A549 (cell line): ENCODE data around the gene OCSTAMP. TPM values are rescaled to one million over a fixed set of nuclear protein-coding genes. Genes with fewer than 3 reads are reported as not detected.

Experiments used
- ATAC-seq, 2 experiments: fragments of 200-7000 bp in 1 of 2; fragments of >200 bp in 1 of 2; cut with Nextera tagmentation in 1 of 2; cut with Tn5 transposase in 1 of 2; 3 replicates each; pipeline versions ENCODE4 v1.8.0 to v1.9.1; 2018 to 2020; ENCODE audit warnings: mild to moderate bottlenecking in 1 of 2, moderate library complexity in 1 of 2
- CTCF ChIA-PET: fragments of 300-600 bp; sonication (Branson Sonifier 250); formaldehyde crosslinking; extraction: SDS; loops from one replicate; lab custom pipeline; 2021; ENCODE audit warnings: antibody characterized with exemption, inconsistent platforms; lab: Yijun Ruan, JAX
- POLR2A ChIA-PET: fragments of 350-600 bp; formaldehyde crosslinking; extraction: SDS; loops from one replicate; lab custom pipeline; 2021; ENCODE audit warnings: antibody characterized with exemption, inconsistent platforms; lab: Yijun Ruan, JAX
- DNase-seq, 2 experiments: peaks; one replicate each; pipeline versions ENCODE4 v3.0.0 to v3.0.0-alpha.2; 2011 to 2016; ENCODE audit warnings: low read depth in 1 of 2, low spot score in 1 of 2
- FAIRE-seq: peaks from 2 replicates; lab custom pipeline; 2011; peaks lifted over from hg19 to GRCh38; lab: Jason Lieb, UNC
- H3K27ac ChIP-seq, 2 experiments: fragments of >200 bp; sonication (Bioruptor Twin); formaldehyde crosslinking; 3 replicates each; pipeline ENCODE4 v1.5.1; 2016 to 2017
- H3K4me1 ChIP-seq: fragments of >200 bp; sonication (Bioruptor Twin); formaldehyde crosslinking; 3 replicates; pipeline ENCODE4 v1.6.1; 2016
- H3K4me2 ChIP-seq: fragments of >200 bp; sonication (Bioruptor Twin); formaldehyde crosslinking; 3 replicates; pipeline ENCODE4 v1.6.1; 2016
- H3K4me3 ChIP-seq: fragments of >200 bp; sonication (Bioruptor Twin); formaldehyde crosslinking; 3 replicates; pipeline ENCODE4 v1.5.1; 2016
- H3K9me3 ChIP-seq: fragments of >200 bp; sonication (Bioruptor Twin); formaldehyde crosslinking; 3 replicates; pipeline ENCODE4 v1.6.1; 2016
- BHLHE40 ChIP-seq: IDR thresholded peaks from 2 replicates; pipeline ENCODE4 v1.6.1; 2012; ENCODE audit warnings: low read depth, low read length, inconsistent platforms
- CBX8 ChIP-seq: fragments of 200-600 bp; sonication (generic); IDR thresholded peaks from 2 replicates; pipeline ENCODE4 v1.6.1; 2016
- CHD4 ChIP-seq: fragments of 200-600 bp; sonication (generic); IDR thresholded peaks from 2 replicates; pipeline ENCODE4 v1.6.1; 2016; ENCODE audit warnings: antibody characterized with exemption, mild to moderate bottlenecking, borderline replicate concordance
- EHF ChIP-seq: fragments of 250-450 bp; sonication (Bioruptor Pico); IDR thresholded peaks from 2 replicates; pipeline ENCODE4 v1.5.0; 2020; ENCODE audit warnings: mild to moderate bottlenecking
- EHMT2 ChIP-seq: fragments of 200-600 bp; sonication (generic); IDR thresholded peaks from 2 replicates; pipeline ENCODE4 v1.6.1; 2016; ENCODE audit warnings: antibody characterized with exemption, low read depth, mild to moderate bottlenecking, moderate library complexity
- EP300 ChIP-seq, 2 experiments: fragments of >200 bp; sonication (Bioruptor Twin); formaldehyde crosslinking; IDR thresholded peaks; 2 replicates in 1 of 2; 3 replicates in 1 of 2; pipeline ENCODE4 v1.6.1; 2016 to 2017
- GATA3 ChIP-seq: IDR thresholded peaks from 2 replicates; pipeline ENCODE4 v1.6.1; 2012; ENCODE audit warnings: borderline replicate concordance
- HDAC2 ChIP-seq: fragments of 200-600 bp; sonication (generic); IDR thresholded peaks from 2 replicates; pipeline ENCODE4 v1.6.1; 2016
- HEYL ChIP-seq: fragments of 250-450 bp; sonication (Bioruptor Pico); IDR thresholded peaks from 2 replicates; pipeline ENCODE4 v1.8.0; 2021; ENCODE audit warnings: mild to moderate bottlenecking, moderate library complexity
- JUNB ChIP-seq: fragments of >200 bp; sonication (Bioruptor Twin); formaldehyde crosslinking; IDR thresholded peaks from 2 replicates; pipeline ENCODE4 v1.6.1; 2016
- KDM1A ChIP-seq: fragments of 200-600 bp; sonication (generic); IDR thresholded peaks from 2 replicates; pipeline ENCODE4 v1.6.1; 2016; ENCODE audit warnings: low read depth, mild to moderate bottlenecking
- KDM5A ChIP-seq: fragments of 200-600 bp; sonication (generic); IDR thresholded peaks from 2 replicates; pipeline ENCODE4 v1.6.1; 2016; ENCODE audit warnings: antibody characterized with exemption, mild to moderate bottlenecking
- MAFK ChIP-seq: fragments of 450-650 bp; IDR thresholded peaks from 2 replicates; pipeline ENCODE4 v1.6.1; 2014; ENCODE audit not compliant: partially characterized antibody
- NR3C1 ChIP-seq: fragments of >200 bp; sonication (Bioruptor Twin); formaldehyde crosslinking; IDR thresholded peaks from 3 replicates; pipeline ENCODE4 v1.6.1; 2017
- POLR2A ChIP-seq: IDR thresholded peaks from 2 replicates; pipeline ENCODE4 v1.6.1; 2012; ENCODE audit warnings: mild to moderate bottlenecking, low read length
- POLR2AphosphoS2 ChIP-seq: conservative IDR thresholded peaks from 2 replicates; pipeline ENCODE4 v1.6.1; 2012; ENCODE audit warnings: low read length, improper control_type of control experiment, inconsistent platforms
- RAD21 ChIP-seq, 2 experiments: fragments of >200 bp in 1 of 2; sonication (Bioruptor Twin) in 1 of 2; formaldehyde crosslinking in 1 of 2; IDR thresholded peaks in 1 of 2; conservative IDR thresholded peaks in 1 of 2; 2 replicates in 1 of 2; 3 replicates in 1 of 2; pipeline ENCODE4 v1.6.1; 2012 to 2018; ENCODE audit warnings: inconsistent platforms in 1 of 2
- RFX5 ChIP-seq: fragments of 450-650 bp; IDR thresholded peaks from 2 replicates; pipeline ENCODE4 v1.7.1; 2014; ENCODE audit warnings: antibody characterized with exemption, mild to moderate bottlenecking, moderate library complexity
- ZSCAN20 ChIP-seq: fragments of 250-450 bp; sonication (Bioruptor Pico); IDR thresholded peaks from 2 replicates; pipeline ENCODE4 v1.8.0; 2022; ENCODE audit warnings: mild to moderate bottlenecking, moderate library complexity
- WGBS: methylation state at CpG from one replicate; pipeline ENCODE4 v1.1.6; 2017; ENCODE audit errors: missing lambda C conversion rate; 5-methylcytosine and 5-hydroxymethylcytosine counted together
- polyA plus RNA-seq, 4 experiments: library from polyadenylated mRNA; depleted of rRNA in 3 of 4; stranded (reverse); fragments of >200 nt; fragmentation: RNase III in 1 of 4; extraction: RNeasy Plus Mini Kit Qiagen cat#74134 plus additional on column Dnase treatment in 1 of 4; gene quantifications; 2 replicates in 3 of 4; 3 replicates in 1 of 4; pipeline ENCODE4 v1.2.3, GENCODE V29; 2011 to 2017
- TF ChIP-seq, protein P1 (sequence below): fragments of >200 bp; sonication (Bioruptor Twin); formaldehyde crosslinking; IDR thresholded peaks from 3 replicates; pipeline ENCODE4 v1.6.1; 2016
- TF ChIP-seq, protein P2 (sequence below): fragments of >200 bp; sonication (Bioruptor Twin); formaldehyde crosslinking; IDR thresholded peaks from 3 replicates; pipeline ENCODE4 v1.5.1; 2016
- TF ChIP-seq, protein P3 (sequence below): fragments of 150-350 bp; IDR thresholded peaks from 2 replicates; pipeline ENCODE4 v1.6.1; 2014; ENCODE audit warnings: low read depth, mild to moderate bottlenecking, low read length
- TF ChIP-seq, protein P4 (sequence below): fragments of 450-650 bp; IDR thresholded peaks from 2 replicates; pipeline ENCODE4 v1.6.1; 2014; ENCODE audit warnings: antibody characterized with exemption
- TF ChIP-seq, protein P5 (sequence below): fragments of 250-450 bp; sonication (Bioruptor Pico); IDR thresholded peaks from 2 replicates; pipeline ENCODE4 v1.5.0; 2021; ENCODE audit warnings: mild to moderate bottlenecking, moderate library complexity, borderline replicate concordance
- TF ChIP-seq, protein P6 (sequence below): fragments of 250-450 bp; sonication (Bioruptor Pico); IDR thresholded peaks from 2 replicates; pipeline ENCODE4 v1.5.0; 2020; ENCODE audit warnings: low read depth, mild to moderate bottlenecking, moderate library complexity
- TF ChIP-seq, protein P7 (sequence below): fragments of >200 bp; sonication (Bioruptor Twin); formaldehyde crosslinking; IDR thresholded peaks from 2 replicates; pipeline ENCODE4 v1.6.1; 2016

The OCSTAMP gene
- polyA plus RNA-seq, 2 of the 4 experiments (the other 2 are of a cell fraction) = not detected

DNA sequence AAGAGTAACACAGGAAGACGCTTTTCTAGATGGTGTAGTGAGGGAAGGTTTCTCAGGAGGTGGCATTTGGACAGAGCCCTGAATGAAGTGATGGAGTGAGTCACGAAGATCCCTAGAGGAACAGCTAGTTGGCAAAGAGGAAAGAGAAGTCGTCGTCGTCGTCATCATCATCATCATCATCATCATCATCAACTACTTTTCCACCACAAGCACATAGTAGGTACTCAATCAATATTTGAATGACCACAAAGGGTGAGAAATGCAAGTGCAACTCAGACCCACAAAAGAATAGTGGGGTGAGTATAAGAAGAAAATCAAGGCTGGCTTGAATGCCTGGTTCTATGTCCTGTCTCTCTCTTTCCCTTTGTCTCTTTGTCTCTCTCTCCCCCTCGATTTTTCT lies 28.3 kb upstream of the OCSTAMP start:
- ChIA-PET POLR2A (no interaction called here), CTCF (interaction anchor here (1.4 kb wide), 1 partner anchor 16 kb away, joined by 5 read pairs; no protein-coding TSS in a partner anchor)
- TF ChIP-seq, protein P1, sequence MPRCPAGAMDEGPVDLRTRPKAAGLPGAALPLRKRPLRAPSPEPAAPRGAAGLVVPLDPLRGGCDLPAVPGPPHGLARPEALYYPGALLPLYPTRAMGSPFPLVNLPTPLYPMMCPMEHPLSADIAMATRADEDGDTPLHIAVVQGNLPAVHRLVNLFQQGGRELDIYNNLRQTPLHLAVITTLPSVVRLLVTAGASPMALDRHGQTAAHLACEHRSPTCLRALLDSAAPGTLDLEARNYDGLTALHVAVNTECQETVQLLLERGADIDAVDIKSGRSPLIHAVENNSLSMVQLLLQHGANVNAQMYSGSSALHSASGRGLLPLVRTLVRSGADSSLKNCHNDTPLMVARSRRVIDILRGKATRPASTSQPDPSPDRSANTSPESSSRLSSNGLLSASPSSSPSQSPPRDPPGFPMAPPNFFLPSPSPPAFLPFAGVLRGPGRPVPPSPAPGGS = no peak
- TF ChIP-seq MAFK = no peak
- TF ChIP-seq CHD4 = no peak
- no peak for TF ChIP-seq EHF (CRISPR knock-in tag)
- TF ChIP-seq BHLHE40 = no peak
- TF ChIP-seq, protein P2, sequence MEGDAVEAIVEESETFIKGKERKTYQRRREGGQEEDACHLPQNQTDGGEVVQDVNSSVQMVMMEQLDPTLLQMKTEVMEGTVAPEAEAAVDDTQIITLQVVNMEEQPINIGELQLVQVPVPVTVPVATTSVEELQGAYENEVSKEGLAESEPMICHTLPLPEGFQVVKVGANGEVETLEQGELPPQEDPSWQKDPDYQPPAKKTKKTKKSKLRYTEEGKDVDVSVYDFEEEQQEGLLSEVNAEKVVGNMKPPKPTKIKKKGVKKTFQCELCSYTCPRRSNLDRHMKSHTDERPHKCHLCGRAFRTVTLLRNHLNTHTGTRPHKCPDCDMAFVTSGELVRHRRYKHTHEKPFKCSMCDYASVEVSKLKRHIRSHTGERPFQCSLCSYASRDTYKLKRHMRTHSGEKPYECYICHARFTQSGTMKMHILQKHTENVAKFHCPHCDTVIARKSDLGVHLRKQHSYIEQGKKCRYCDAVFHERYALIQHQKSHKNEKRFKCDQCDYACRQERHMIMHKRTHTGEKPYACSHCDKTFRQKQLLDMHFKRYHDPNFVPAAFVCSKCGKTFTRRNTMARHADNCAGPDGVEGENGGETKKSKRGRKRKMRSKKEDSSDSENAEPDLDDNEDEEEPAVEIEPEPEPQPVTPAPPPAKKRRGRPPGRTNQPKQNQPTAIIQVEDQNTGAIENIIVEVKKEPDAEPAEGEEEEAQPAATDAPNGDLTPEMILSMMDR = no peak
- no peak for TF ChIP-seq KDM1A
- no peak for TF ChIP-seq ZSCAN20
- no peak for TF ChIP-seq EHMT2
- no peak for TF ChIP-seq RFX5
- no peak for TF ChIP-seq CBX8
- TF ChIP-seq, protein P3, sequence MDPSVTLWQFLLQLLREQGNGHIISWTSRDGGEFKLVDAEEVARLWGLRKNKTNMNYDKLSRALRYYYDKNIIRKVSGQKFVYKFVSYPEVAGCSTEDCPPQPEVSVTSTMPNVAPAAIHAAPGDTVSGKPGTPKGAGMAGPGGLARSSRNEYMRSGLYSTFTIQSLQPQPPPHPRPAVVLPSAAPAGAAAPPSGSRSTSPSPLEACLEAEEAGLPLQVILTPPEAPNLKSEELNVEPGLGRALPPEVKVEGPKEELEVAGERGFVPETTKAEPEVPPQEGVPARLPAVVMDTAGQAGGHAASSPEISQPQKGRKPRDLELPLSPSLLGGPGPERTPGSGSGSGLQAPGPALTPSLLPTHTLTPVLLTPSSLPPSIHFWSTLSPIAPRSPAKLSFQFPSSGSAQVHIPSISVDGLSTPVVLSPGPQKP = no peak
- no peak for TF ChIP-seq GATA3
- TF ChIP-seq, protein P4, sequence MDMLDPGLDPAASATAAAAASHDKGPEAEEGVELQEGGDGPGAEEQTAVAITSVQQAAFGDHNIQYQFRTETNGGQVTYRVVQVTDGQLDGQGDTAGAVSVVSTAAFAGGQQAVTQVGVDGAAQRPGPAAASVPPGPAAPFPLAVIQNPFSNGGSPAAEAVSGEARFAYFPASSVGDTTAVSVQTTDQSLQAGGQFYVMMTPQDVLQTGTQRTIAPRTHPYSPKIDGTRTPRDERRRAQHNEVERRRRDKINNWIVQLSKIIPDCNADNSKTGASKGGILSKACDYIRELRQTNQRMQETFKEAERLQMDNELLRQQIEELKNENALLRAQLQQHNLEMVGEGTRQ = no peak
- TF ChIP-seq, protein P5, sequence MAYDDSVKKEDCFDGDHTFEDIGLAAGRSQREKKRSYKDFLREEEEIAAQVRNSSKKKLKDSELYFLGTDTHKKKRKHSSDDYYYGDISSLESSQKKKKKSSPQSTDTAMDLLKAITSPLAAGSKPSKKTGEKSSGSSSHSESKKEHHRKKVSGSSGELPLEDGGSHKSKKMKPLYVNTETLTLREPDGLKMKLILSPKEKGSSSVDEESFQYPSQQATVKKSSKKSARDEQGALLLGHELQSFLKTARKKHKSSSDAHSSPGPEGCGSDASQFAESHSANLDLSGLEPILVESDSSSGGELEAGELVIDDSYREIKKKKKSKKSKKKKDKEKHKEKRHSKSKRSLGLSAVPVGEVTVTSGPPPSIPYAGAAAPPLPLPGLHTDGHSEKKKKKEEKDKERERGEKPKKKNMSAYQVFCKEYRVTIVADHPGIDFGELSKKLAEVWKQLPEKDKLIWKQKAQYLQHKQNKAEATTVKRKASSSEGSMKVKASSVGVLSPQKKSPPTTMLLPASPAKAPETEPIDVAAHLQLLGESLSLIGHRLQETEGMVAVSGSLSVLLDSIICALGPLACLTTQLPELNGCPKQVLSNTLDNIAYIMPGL (CRISPR knock-in tag) = no peak
- TF ChIP-seq JUNB = no peak
- TF ChIP-seq HDAC2 = no peak
- no peak for DNase-seq
- no peaks in the 10 kb centered on the region for H3K9me3 ChIP-seq
- H3K4me1 ChIP-seq = no peaks in the 10 kb centered on the region
- ATAC-seq = no peak
- H3K27ac ChIP-seq = no peak overlapping the region
- no peak overlapping the region for H3K4me3 ChIP-seq
- 46% methylated on average over 7 of the region's 7 CpGs for WGBS
- no peak for FAIRE-seq
- H3K4me2 ChIP-seq = no peak overlapping the region

DNA sequence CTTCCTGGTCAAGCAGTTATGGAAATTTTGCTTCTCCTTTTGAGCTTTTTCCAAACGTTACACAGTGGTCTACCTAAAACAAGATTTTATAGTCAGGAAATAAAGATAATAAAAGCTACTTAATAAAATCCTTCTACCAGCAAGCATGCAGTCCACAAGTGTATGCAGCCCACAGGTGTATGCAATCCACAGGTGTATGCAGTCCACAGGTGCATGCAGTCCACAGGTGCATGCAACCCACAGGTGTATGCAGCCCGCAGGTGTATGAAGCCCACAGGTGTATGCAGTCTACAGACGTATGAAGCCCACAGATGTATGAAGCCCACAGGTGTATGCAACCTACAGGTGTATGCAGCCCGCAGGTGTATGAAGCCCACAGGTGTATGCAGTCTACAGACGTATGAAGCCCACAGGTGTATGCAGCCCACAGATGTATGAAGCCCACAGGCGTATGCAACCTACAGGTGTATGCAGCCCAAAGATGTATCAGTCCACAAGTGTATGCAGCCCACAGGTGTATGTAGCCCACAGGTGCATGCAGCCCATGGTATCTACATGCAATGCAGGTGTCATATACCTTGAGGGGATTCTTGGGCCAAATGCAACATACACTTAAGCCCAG lies 26.4 kb upstream of the OCSTAMP start:
- FAIRE-seq = no peak
- POLR2A ChIA-PET = no interaction called here
- no peak overlapping the region for H3K4me2 ChIP-seq

More for the DNA sequence above, 26.4 kb upstream of the OCSTAMP start:
- Histone ChIP-seq H3K27ac (no peak overlapping the region), H3K4me3 (no peak overlapping the region), H3K9me3 (no peaks in the 10 kb centered on the region), H3K4me1 (no peaks in the 10 kb centered on the region)
- CTCF ChIA-PET = interaction anchor here (1.6 to 1.8 kb wide), 2 partner anchors 10 to 18 kb away, joined by 3 to 4 read pairs; no protein-coding TSS in a partner anchor
- no peak for TF ChIP-seq EP300 (IDR thresholded peaks at IDR 0.05)
- TF ChIP-seq POLR2AphosphoS2 = no peak
- no peak for TF ChIP-seq NR3C1
- no peak for TF ChIP-seq POLR2A
- no peak for TF ChIP-seq RAD21 (conservative IDR thresholded peaks at IDR 0.05 in 1 of 2, IDR thresholded peaks at IDR 0.05 in 1 of 2)
- TF ChIP-seq, protein P4 = no peak
- TF ChIP-seq HEYL (CRISPR knock-in tag) = no peak
- TF ChIP-seq, protein P2 = no peak
- TF ChIP-seq, protein P6, sequence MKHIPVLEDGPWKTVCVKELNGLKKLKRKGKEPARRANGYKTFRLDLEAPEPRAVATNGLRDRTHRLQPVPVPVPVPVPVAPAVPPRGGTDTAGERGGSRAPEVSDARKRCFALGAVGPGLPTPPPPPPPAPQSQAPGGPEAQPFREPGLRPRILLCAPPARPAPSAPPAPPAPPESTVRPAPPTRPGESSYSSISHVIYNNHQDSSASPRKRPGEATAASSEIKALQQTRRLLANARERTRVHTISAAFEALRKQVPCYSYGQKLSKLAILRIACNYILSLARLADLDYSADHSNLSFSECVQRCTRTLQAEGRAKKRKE (CRISPR knock-in tag) = no peak
- TF ChIP-seq, protein P7, sequence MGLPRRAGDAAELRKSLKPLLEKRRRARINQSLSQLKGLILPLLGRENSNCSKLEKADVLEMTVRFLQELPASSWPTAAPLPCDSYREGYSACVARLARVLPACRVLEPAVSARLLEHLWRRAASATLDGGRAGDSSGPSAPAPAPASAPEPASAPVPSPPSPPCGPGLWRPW = no peak
- TF ChIP-seq EHMT2 = no peak
- no peak for TF ChIP-seq KDM5A
- ATAC-seq (no peak), DNase-seq (no peak)
- 25% methylated on average over 6 of the region's 6 CpGs for WGBS
